HG02610 (cell line): Measurements from ENCODE around the gene ZNF740.
A peak's percentile ranks its signal among the peaks of the same experiment; 100 is the strongest.

Source experiments
- ATAC-seq: cut with Tn5 transposase; IDR thresholded peaks from one replicate; pipeline ENCODE4 v1.9.1; 2021; ENCODE audit warnings: mild to moderate bottlenecking, moderate library complexity; ENCODE audit not compliant: unreplicated experiment

The ZNF740 gene

GRCh38 chr12:53211476-53212381, 31.2 kb downstream of the ZNF740 start:
- ATAC-seq: no peak

DNA sequence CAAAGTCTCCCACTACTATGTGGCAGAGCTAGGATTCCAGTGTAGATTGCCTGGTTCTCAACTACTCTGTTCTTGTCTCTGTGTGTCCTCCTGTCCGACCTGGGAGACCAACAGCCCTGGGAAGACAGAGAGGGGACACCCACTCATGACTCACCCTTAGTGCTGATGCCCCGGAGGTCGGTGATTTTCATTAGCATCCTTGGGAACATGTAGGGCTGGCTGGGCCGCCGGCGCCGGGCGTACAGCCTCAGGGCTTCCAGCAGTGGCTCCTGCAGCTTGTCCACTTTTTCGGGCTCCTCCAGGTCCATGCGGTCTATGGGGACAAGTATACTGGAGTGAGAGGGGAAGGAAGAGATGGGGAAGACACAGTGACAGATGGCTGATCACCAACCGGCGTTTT, 32.4 kb downstream of the ZNF740 start:
- ATAC-seq: no peak

DNA sequence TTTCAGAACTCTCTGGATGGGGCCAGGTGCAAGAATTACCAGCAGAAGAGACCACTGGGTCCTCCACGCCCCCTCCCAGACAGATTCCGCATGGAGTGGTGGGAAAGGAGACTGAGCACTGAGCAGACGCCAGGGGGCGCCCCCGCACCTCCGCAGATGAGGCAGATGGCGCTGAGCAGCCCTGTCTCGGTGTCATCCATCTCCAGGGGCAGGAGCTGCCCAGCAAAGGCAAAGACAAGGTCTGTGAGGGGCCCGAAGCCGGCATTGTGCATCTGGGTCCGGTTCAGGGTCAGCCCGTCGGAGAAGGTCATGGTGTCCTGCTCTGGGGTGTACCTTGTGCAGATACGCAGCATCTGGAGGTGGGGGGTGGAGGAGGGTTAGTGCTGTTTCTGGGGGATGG, 32.8 kb downstream of the ZNF740 start:
- peak; percentile 33 for ATAC-seq

DNA sequence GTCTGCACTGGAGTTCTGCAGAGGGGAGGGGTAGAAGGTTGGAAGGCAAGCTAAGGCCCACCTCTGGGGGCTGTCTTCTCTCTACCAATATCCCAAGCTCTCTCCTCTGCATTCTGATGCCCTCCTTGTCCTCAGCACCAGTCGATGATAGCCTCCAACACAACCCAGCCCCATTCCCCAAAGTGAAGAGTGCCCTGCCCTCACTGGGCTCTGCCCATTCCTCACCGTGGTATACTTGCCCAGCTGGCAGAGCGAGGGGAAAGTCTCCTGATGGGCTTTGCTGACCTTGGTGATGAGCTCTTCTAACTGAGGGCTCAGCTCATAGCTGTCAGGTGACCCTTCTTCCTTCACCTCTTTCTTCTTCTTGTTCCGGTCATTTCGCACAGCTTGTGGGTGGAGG, 33.7 kb downstream of the ZNF740 start:
- ATAC-seq: no peak

GRCh38 chr12:53214687-53215455, 34.3 kb downstream of the ZNF740 start:
- no peak for ATAC-seq

GRCh38 chr12:53215497-53215896, 35.0 kb downstream of the ZNF740 start:
- ATAC-seq: no peak

GRCh38 chr12:53217051-53217930, 36.8 kb downstream of the ZNF740 start:
- ATAC-seq: no peak

- no peak for ATAC-seq
Measured at GRCh38 chr12:53217931-53218307, 37.4 kb downstream of the ZNF740 start.

GRCh38 chr12:53218551-53219291, 38.2 kb downstream of the ZNF740 start:
- no peak for ATAC-seq

DNA sequence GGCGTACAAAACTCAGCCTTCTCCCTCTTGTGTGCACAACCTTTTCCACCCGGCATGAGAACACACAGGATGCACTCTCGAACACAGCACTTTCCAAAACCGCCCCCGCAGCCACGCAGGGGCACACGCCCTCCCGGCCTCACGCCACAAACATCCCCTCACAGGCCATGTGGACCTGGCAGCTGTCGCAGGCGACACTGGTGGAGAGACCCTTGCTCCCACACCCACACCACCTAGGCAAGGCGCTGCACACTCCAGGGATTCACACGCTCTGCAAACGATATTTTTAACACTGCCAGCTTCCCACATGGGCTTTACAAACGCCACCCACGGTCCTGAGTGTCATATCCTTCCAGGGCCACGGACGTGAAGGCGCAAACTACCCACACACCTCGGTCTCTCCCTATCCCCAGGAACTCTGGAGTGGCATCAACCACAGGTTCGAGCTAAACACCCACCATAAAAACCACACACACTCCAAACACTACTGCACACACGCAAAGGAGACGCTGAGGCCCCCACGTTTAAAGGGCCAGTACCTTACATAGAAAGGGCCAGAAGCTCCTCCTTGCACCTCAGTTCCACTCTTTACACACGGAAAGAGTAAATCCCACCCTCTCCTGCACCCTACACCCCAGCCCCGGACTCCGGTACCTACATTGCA, 38.9 kb downstream of the ZNF740 start:
- ATAC-seq: no peak

- peak; percentile 29 for ATAC-seq
Measured at GRCh38 chr12:53219956-53220693, 39.6 kb downstream of the ZNF740 start.

GRCh38 chr12:53220694-53221202, 40.2 kb downstream of the ZNF740 start:
- ATAC-seq: peak; percentile 42

DNA sequence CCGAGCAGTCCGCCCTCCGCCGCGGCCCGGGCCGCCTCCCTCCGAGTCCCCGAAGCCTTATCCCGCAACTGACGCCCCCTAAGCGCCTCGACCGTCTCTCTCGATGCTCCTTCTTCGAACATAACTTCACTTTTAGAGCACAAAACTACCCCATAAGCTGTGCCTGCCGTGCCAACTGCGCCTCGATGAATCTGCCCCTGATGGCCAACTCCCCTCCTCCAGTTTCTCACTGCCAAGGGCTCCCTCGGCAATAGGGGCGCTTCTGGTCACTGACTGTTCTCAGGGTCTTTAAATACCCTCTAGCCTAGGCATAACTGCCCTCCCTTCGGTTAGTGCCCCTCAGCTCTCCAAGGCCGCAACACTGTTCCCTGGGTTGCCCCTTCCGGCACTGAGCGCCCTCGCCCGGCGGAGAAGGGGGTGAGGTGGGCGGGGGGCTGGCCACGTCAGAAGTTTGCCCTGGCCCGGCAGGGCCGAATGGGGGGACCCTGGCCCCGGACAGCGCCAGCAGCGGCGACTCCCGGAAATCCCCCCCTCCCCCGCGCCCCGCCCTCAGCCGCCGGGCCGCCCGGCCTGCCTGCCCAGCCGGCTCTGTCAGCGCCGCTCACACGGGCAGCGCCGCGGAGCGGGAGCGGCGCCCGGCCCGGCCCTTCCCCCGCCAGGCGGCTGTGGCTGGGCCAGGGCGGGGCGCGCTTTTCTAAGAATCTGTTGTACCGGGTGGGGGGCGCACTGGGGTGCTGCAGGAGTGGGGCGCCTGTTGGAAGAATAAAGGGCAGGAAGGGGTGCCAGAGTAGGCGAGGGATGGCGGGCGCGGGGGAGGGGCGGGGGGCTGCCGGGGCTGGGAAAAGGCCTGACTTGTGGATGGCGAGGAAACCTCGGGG, 40.9 kb downstream of the ZNF740 start:
- ATAC-seq: no peak

GRCh38 chr12:53222170-53222721, 41.7 kb downstream of the ZNF740 start:
- ATAC-seq: no peak

- no peak for ATAC-seq
Measured at GRCh38 chr12:53222806-53223261, 42.3 kb downstream of the ZNF740 start.

DNA sequence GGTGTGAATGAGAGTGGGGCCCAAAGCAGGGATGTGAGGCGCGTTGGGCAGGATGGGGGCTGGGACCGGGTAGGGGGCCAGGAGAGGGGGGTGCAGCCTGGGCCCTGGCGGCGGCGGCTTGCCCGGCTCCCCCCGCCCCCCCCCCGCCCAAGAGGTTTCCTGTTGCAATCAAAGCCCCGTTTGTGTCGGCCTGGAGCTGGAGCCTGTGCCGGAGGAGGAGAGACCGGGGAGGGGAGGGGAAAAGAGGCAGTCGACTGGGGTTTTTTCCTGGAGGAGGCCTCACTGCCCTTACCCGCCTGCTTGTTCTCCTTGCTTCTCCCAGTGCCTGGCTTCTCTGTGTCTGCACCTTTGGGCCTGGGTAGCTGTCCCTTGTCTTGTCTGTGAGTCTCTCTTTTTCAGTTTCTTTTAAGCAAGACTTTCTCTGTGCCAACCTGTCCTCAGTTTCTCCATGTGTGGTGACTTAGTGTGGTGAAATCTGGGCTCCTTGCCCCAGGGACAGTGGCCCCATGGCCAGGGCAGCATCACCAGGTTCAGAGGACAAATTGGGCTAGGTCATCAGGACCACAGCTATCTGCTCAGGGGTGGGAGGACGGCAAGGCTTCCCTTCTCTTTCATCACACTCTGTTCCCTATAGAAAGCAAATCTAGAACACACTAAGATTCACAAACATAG, 43.0 kb downstream of the ZNF740 start:
- no peak for ATAC-seq
